GM12875 (cell line): ENCODE data around the gene IGF2BP3.

Experiments used
- H3K4me3 ChIP-seq: one replicate; pipeline ENCODE4 v1.5.1; 2011; ENCODE audit warnings: low read depth, low read length, control low read depth
- TF ChIP-seq, protein P1 (sequence below): IDR thresholded peaks from 2 replicates; pipeline ENCODE4 v1.5.1; 2011; ENCODE audit warnings: low read depth, mild to moderate bottlenecking, control low read depth, inconsistent platforms, low read length, moderate library complexity, borderline replicate concordance; ENCODE audit not compliant: insufficient read depth

IGF2BP3 gene

DNA sequence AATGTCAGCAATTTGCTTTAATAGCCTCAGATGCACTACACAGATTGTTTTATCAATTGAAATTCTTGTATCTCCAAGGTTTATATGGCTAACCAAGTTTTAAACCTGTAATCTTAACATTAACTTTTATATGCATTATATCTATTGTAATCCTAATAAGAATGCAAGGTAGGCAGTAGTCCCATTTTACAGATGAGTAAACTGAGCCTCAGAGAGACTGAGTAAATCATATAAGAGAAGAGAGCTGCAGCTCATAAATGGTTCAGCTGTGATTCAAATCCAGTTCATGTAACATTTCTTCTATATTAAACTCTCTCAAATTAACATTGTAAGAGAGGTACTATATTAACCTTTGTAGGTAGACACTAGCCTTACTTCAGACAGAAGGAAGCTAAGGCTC, 127.2 kb downstream of the IGF2BP3 start:
- TF ChIP-seq, protein P1, sequence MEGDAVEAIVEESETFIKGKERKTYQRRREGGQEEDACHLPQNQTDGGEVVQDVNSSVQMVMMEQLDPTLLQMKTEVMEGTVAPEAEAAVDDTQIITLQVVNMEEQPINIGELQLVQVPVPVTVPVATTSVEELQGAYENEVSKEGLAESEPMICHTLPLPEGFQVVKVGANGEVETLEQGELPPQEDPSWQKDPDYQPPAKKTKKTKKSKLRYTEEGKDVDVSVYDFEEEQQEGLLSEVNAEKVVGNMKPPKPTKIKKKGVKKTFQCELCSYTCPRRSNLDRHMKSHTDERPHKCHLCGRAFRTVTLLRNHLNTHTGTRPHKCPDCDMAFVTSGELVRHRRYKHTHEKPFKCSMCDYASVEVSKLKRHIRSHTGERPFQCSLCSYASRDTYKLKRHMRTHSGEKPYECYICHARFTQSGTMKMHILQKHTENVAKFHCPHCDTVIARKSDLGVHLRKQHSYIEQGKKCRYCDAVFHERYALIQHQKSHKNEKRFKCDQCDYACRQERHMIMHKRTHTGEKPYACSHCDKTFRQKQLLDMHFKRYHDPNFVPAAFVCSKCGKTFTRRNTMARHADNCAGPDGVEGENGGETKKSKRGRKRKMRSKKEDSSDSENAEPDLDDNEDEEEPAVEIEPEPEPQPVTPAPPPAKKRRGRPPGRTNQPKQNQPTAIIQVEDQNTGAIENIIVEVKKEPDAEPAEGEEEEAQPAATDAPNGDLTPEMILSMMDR, result no peak
- no peak overlapping the region for H3K4me3 ChIP-seq

DNA sequence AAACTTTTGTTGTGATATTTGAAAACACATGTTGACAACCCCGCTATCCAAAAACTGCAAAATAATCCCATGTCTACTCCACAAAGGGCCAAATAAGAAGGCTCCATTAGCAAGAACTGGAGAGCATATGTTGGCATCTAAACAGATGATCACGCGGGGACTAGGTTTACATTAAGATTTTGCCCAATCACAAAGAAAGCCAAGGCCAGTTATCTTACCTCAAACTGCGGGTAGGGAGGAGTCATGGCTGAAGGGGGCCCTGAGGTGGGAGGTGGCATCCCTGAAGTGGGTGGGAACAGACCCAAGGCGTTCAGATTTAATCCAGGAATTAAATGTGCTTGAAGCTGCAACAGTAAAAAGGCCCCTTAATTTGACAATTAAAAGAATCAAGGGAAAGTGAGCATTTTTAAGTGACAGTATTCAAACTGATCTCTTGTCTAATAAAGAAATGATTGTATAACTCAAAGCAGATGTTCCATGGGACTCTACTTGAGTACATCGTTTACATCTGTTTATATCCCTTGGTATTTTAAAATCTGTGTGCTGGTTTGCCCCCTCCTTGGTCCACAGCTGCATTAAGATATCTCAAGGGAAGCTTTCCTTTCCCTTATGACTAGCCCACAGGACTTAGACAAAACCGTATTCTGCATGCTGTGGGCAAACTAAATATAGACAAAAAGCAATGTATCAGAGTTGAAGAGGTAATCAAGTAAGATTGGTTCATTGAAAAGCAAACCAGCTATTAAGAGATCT, 128.3 kb downstream of the IGF2BP3 start:
- TF ChIP-seq, protein P1, result no peak
- no peak overlapping the region for H3K4me3 ChIP-seq

DNA sequence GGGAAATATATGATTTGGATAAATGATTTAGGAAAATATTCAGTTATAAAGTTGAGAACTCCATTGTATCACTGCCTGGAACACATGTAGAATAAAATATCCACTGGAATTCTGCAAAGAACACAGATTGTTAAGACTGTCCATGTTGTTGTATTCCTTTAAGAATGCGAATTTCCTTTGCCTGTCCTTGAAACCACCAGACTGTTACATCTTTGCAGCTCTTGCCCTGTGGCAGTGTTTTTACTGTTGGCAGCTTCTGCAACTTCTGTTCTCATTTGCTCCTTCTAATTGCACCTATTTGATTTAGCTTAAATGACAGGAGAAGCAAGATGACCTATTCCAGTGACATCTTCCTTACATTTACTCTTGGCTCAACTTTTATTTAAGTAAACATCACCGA, 131.4 kb downstream of the IGF2BP3 start:
- TF ChIP-seq, protein P1, result no peak
- H3K4me3 ChIP-seq, result no peak overlapping the region

DNA sequence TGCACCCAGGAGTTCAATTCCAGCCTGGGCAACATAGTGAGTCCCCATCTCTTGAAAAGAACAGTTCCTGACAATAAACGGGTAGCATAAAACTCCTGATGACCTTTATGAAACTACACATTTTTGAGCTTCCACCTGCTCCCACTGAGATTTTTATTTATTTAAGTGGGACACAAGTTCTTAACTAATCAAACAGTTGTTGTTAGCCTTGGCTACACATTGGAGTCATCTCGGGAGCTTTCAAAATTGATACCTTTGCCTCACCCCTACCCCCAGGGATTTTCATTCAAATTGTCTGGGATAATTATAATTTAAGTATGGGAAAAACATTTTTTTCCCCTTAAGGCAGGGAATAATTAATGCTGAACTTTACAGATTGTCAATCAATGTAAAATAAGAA, 131.9 kb downstream of the IGF2BP3 start:
- H3K4me3 ChIP-seq, result no peak overlapping the region
- TF ChIP-seq, protein P1, result no peak

DNA sequence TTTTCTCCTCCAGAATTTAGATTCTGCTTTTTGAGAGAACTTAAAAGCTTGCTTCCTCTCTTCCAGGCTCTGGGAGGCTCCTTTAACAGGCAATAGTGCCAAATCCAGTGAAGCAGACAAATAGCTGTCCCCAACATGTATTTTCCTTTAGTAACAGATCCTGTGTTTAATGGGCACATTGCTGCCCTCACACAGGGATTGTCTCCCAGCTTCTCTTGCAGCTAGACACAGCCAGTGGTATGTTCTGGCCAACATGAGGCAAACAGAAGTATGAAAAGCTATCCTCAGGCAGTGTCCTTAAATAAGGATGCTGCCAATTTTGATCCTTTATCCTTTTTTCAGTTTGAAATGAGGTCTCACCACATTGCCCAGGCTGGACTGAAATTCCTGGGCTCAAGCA, 132.9 kb downstream of the IGF2BP3 start:
- H3K4me3 ChIP-seq, result no peak overlapping the region
- TF ChIP-seq, protein P1, result no peak

DNA sequence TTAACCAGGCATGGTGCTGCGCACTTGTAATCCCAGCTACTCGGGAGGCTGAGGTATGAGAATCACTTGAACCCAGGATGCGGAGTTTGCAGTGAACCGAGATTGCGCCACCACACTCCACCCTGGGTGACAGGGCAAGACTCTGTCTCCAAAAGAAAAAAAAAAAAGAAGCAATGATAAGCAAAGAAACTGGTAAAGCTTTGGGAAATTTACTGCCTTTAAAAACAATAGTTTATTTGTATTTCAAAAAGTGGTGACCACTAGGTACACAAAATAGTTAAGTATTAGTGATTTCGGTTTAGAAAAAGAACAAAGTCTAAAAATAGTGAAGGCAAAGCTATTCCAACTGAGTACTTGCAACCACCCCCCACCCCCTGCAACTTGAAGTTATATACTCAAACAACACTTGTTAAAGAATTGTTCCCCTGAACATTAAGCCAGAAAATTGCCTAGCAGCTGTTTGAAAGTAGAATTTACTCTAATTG, 133.4 kb downstream of the IGF2BP3 start:
- no peak overlapping the region for H3K4me3 ChIP-seq
- TF ChIP-seq, protein P1, result no peak

DNA sequence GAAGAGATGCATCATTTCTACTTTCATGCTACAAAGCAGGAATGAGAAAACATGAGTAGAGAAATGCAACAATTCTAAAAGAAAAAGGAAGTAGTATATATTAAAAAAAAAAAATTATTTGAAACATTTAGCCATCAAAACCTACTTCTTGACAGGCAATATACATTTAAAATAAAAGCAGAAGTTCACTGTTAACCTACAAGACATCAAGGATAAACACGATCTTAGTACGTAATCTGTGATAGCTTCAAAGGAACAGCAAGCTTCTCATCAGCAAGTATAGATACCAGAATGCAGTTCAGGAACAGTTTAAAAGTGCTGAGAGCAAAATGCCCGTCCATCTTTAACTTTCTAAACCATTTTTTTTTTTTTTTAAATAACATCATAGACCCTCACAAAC, 134.2 kb downstream of the IGF2BP3 start:
- TF ChIP-seq, protein P1, result no peak
- H3K4me3 ChIP-seq, result no peak overlapping the region
